Measurements from ENCODE around the gene MIGA1. TPM values are rescaled to one million over a fixed set of nuclear protein-coding genes. Genes with fewer than 3 reads are reported as not detected.

The MIGA1 gene
- total RNA-seq, 1 donor from 2014 or later, result 8.4 TPM

DNA sequence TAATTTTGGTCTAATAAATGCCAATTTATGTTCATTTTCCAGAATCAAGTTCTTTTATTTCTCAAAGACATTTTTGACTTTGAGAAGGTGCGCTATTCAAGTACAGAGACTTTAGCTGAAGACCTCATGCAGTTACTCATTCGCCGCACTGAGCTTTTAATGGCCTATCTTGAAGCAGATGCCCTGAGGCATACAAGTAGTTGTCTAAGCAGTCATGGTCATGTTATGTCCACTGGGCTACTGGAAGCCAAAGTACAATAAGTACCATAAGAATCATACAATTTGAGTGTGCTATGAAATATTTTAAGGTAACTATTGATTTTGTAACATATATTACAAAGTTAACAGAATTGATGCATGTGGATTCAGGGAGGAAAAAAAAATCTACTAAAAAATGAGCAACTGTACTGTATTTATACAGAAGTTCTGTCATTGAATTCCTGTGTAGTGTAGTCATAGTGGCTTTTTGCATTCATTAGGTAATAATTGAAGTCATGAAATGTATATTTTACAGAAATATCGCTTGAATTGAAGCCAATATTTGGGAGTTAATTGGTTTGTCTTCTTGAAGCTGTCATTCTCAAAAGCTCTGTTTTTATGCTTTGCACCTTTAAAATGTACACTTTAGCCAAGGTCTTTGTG is 95.5 kb downstream of the MIGA1 start:
- Mint-ChIP-seq H3K9me3 (no peaks in the 10 kb centered on the region), H3K4me3 (ENCODE audit: low read depth) (no peak overlapping the region), H3K27ac (no peak overlapping the region), H3K27me3 (ENCODE audit: low read depth) (no peaks in the 10 kb centered on the region), H3K36me3 (ENCODE audit: low read depth) (peaks cover 3% of the 10 kb centered on the region), H3K4me1 (ENCODE audit: low read depth) (no peaks in the 10 kb centered on the region)
- intact Hi-C loops (cut with micrococcal nuclease), result no loop called here
- DNase-seq (ENCODE audit: low spot score), result no peak

GRCh38 chr1:77876884-77877283 is 97.4 kb downstream of the MIGA1 start:
- no peaks in the 10 kb centered on the region for H3K27me3 Mint-ChIP-seq (ENCODE audit: low read depth)
- H3K9me3 Mint-ChIP-seq, result no peaks in the 10 kb centered on the region
- peaks cover 3% of the 10 kb centered on the region for H3K36me3 Mint-ChIP-seq (ENCODE audit: low read depth)
- DNase-seq (ENCODE audit: low spot score), result no peak
- intact Hi-C loops (cut with micrococcal nuclease), result no loop called here
- no peak overlapping the region for H3K4me3 Mint-ChIP-seq (ENCODE audit: low read depth)
- no peaks in the 10 kb centered on the region for H3K4me1 Mint-ChIP-seq (ENCODE audit: low read depth)
- no peak overlapping the region for H3K27ac Mint-ChIP-seq

GRCh38 chr1:77881061-77881460 is 101.6 kb downstream of the MIGA1 start:
- H3K27me3 Mint-ChIP-seq (ENCODE audit: low read depth), result no peaks in the 10 kb centered on the region
- no peak overlapping the region for H3K4me3 Mint-ChIP-seq (ENCODE audit: low read depth)
- DNase-seq (ENCODE audit: low spot score), result no peak
- no peak overlapping the region for H3K27ac Mint-ChIP-seq
- no peaks in the 10 kb centered on the region for H3K9me3 Mint-ChIP-seq
- H3K4me1 Mint-ChIP-seq (ENCODE audit: low read depth), result no peaks in the 10 kb centered on the region
- intact Hi-C loops (cut with micrococcal nuclease), result no loop called here
- H3K36me3 Mint-ChIP-seq (ENCODE audit: low read depth), result no peaks in the 10 kb centered on the region

DNA sequence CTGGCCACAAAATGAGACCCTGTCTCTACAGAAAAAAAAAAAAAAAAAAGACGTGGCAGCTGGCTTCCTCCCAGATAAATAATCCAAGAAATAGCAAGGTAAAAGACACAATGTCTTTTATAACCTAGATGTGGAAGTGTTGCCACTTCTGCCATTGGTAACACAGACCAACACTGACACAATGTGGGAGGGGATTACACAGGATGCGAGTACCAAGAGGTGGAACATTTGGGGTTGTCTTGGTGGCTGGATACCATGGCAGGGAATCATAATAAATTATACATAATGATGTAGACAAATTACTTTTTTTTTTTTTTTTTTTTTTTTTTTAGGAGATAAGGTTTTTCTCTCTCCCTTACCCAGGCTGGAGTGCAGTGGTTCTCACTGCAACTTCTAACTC is 103.0 kb downstream of the MIGA1 start:
- H3K36me3 Mint-ChIP-seq (ENCODE audit: low read depth), result no peaks in the 10 kb centered on the region
- peaks cover 5% of the 10 kb centered on the region for H3K27me3 Mint-ChIP-seq (ENCODE audit: low read depth)
- H3K4me1 Mint-ChIP-seq (ENCODE audit: low read depth), result no peaks in the 10 kb centered on the region
- no peak overlapping the region for H3K4me3 Mint-ChIP-seq (ENCODE audit: low read depth)
- no peak overlapping the region for H3K27ac Mint-ChIP-seq
- DNase-seq (ENCODE audit: low spot score), result no peak
- intact Hi-C loops (cut with micrococcal nuclease), result no loop called here
- H3K9me3 Mint-ChIP-seq, result no peaks in the 10 kb centered on the region

- no peak for DNase-seq (ENCODE audit: low spot score)
- H3K4me3 Mint-ChIP-seq (ENCODE audit: low read depth), result peak within 1 kb of the TSS; percentile 57
- H3K36me3 Mint-ChIP-seq (ENCODE audit: low read depth), result no peaks in the 10 kb centered on the region
- peaks cover 4% of the 10 kb centered on the region for H3K4me1 Mint-ChIP-seq (ENCODE audit: low read depth)
- no peaks in the 10 kb centered on the region for H3K9me3 Mint-ChIP-seq
- H3K27me3 Mint-ChIP-seq (ENCODE audit: low read depth), result peaks cover 26% of the 10 kb centered on the region
- intact Hi-C loops (cut with micrococcal nuclease), result no loop called here
- no peak within 1 kb of the TSS for H3K27ac Mint-ChIP-seq
Observed at GRCh38 chr1:77888081-77888780, 108.8 kb downstream of the MIGA1 start, which contains the start of gene NEXN. NEXN (plus strand) TSS chr1:77888624; CDS start chr1:77916107, 27,483 bp downstream.

DNA sequence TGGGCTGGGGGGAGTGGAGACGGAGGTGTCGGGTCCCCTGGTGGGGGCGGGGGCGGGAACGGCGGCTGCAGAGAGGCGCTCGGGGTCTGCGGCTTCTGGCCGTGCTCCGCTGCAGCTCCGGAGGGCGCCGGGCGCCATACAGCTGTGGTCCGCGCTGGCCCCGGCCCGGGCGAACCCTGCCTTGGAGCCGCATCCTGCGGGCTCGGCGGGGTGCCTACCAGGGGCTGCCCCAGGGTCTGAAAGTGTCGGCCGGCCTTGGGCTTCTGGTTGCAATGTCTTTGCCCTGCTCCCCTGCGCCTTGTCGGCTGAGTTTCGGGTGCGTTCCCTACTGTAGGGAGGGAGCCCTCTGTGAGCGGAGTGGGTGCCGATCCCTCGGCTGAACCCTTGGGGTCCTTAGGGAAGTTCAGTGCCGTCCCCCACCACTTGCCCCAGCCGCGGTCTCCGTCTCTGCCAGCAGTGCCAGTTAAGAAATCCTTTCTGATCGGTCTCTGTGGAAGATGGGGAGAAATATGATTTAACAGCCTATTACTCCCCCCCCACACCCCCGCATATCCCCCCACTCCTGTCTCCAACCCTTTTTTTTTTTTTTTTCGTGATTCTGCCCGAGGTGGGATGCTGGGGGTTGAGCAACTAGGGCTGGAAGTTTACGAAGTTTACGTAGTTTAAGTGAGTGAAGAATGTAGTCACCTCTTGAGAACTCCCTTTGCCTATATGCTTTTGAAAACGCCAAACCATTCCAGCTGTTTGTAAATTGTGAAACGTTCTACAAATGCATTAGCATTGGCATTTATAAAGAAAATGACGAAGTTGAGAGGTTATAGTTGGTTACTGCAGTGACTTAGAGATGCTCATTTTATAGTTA is 109.6 kb downstream of the MIGA1 start:
- Mint-ChIP-seq H3K27ac (no peak overlapping the region), H3K27me3 (ENCODE audit: low read depth) (peaks cover 26% of the 10 kb centered on the region), H3K36me3 (ENCODE audit: low read depth) (no peaks in the 10 kb centered on the region), H3K9me3 (no peaks in the 10 kb centered on the region), H3K4me3 (ENCODE audit: low read depth) (peak overlapping the region; percentile 57), H3K4me1 (ENCODE audit: low read depth) (peaks cover 4% of the 10 kb centered on the region)
- no peak for DNase-seq (ENCODE audit: low spot score)
- intact Hi-C loops (cut with micrococcal nuclease), result no loop called here

GRCh38 chr1:77889671-77890070 is 110.2 kb downstream of the MIGA1 start:
- intact Hi-C loops (cut with micrococcal nuclease), result no loop called here
- Mint-ChIP-seq H3K36me3 (ENCODE audit: low read depth) (no peaks in the 10 kb centered on the region), H3K4me3 (ENCODE audit: low read depth) (no peak overlapping the region), H3K27me3 (ENCODE audit: low read depth) (peaks cover 26% of the 10 kb centered on the region), H3K9me3 (no peaks in the 10 kb centered on the region), H3K4me1 (ENCODE audit: low read depth) (peaks cover 4% of the 10 kb centered on the region), H3K27ac (no peak overlapping the region)
- DNase-seq (ENCODE audit: low spot score), result no peak

DNA sequence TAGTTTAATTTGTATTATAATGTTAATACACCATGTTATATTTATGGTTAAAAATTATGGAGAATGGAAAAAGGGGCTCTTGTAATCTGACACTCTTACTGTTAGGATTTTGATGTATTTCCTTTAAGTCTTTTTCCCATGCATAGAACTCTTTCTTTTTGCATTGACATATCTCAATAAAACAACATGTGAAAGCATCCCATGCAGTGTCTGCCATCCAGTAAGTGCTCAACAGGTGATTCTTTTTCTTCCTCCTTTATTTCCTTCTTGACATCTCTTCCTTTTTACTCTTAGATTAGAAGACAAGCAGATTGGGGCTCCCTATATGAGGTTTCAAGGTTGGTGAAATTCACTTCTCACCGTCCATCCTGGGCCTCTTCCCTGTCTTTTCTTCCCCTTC is 111.8 kb downstream of the MIGA1 start:
- intact Hi-C loops (cut with micrococcal nuclease), result no loop called here
- H3K36me3 Mint-ChIP-seq (ENCODE audit: low read depth), result no peaks in the 10 kb centered on the region

GRCh38 chr1:77899647-77900320 is 120.3 kb downstream of the MIGA1 start:
- H3K36me3 Mint-ChIP-seq (ENCODE audit: low read depth), result no peaks in the 10 kb centered on the region
- peaks cover 4% of the 10 kb centered on the region for H3K27me3 Mint-ChIP-seq (ENCODE audit: low read depth)
- intact Hi-C loops (cut with micrococcal nuclease), result no loop called here
- no peaks in the 10 kb centered on the region for H3K9me3 Mint-ChIP-seq
- no peaks in the 10 kb centered on the region for H3K4me1 Mint-ChIP-seq (ENCODE audit: low read depth)
- no peak overlapping the region for H3K27ac Mint-ChIP-seq
- no peak overlapping the region for H3K4me3 Mint-ChIP-seq (ENCODE audit: low read depth)
- DNase-seq (ENCODE audit: low spot score), result no peak

More for the DNA sequence above, 111.8 kb downstream of the MIGA1 start:
- peaks cover 4% of the 10 kb centered on the region for H3K4me1 Mint-ChIP-seq (ENCODE audit: low read depth)
- peaks cover 26% of the 10 kb centered on the region for H3K27me3 Mint-ChIP-seq (ENCODE audit: low read depth)
- no peaks in the 10 kb centered on the region for H3K9me3 Mint-ChIP-seq
- no peak overlapping the region for H3K27ac Mint-ChIP-seq
- no peak for DNase-seq (ENCODE audit: low spot score)
- H3K4me3 Mint-ChIP-seq (ENCODE audit: low read depth), result no peak overlapping the region

- Mint-ChIP-seq H3K9me3 (no peaks in the 10 kb centered on the region), H3K4me1 (ENCODE audit: low read depth) (no peaks in the 10 kb centered on the region), H3K36me3 (ENCODE audit: low read depth) (no peaks in the 10 kb centered on the region), H3K4me3 (ENCODE audit: low read depth) (no peak overlapping the region), H3K27me3 (ENCODE audit: low read depth) (peaks cover 4% of the 10 kb centered on the region), H3K27ac (no peak overlapping the region)
- DNase-seq (ENCODE audit: low spot score), result no peak
- intact Hi-C loops (cut with micrococcal nuclease), result no loop called here
Observed at GRCh38 chr1:77900687-77901293, 121.3 kb downstream of the MIGA1 start.

DNA sequence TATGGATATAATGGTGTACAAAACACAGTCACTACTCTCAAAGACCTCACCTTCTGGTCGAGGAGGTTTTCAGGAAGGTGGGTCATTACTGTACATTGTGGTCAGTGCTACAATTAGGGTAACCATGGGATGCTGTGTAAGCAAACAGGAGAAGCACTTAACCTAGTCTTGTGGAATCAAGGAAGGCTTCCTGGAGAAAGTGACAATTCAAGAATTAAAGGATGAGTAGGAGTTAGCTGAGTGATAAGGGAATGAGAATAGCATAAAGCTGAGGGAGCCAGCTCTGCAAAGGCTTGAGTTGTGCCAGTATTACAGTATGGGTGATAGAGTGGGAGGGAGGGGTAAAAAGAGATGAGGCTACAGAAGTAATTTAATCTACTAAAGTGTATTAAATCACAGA is 126.2 kb downstream of the MIGA1 start:
- Mint-ChIP-seq H3K9me3 (no peaks in the 10 kb centered on the region), H3K27ac (no peak overlapping the region), H3K27me3 (ENCODE audit: low read depth) (peaks cover 3% of the 10 kb centered on the region), H3K4me3 (ENCODE audit: low read depth) (no peak overlapping the region), H3K36me3 (ENCODE audit: low read depth) (no peaks in the 10 kb centered on the region), H3K4me1 (ENCODE audit: low read depth) (no peaks in the 10 kb centered on the region)
- no peak for DNase-seq (ENCODE audit: low spot score)
- intact Hi-C loops (cut with micrococcal nuclease), result no loop called here

GRCh38 chr1:77906019-77906545 is 126.6 kb downstream of the MIGA1 start:
- no peaks in the 10 kb centered on the region for H3K4me1 Mint-ChIP-seq (ENCODE audit: low read depth)
- H3K27me3 Mint-ChIP-seq (ENCODE audit: low read depth), result peaks cover 3% of the 10 kb centered on the region
- H3K9me3 Mint-ChIP-seq, result no peaks in the 10 kb centered on the region
- H3K4me3 Mint-ChIP-seq (ENCODE audit: low read depth), result no peak overlapping the region
- H3K36me3 Mint-ChIP-seq (ENCODE audit: low read depth), result no peaks in the 10 kb centered on the region
- intact Hi-C loops (cut with micrococcal nuclease), result no loop called here
- DNase-seq (ENCODE audit: low spot score), result no peak
- no peak overlapping the region for H3K27ac Mint-ChIP-seq
